GM21515 (cell line): ENCODE results near the gene SLC41A3.
"Not testable (repeated sequence)": the region's sequence is repeated elsewhere in the genome, so short reads cannot be mapped to it uniquely, and the experiment has no call there.

Experiments used
- ATAC-seq: cut with Tn5 transposase; IDR thresholded peaks from one replicate; pipeline ENCODE4 v1.9.1; 2021; ENCODE audit not compliant: unreplicated experiment

The SLC41A3 gene

DNA sequence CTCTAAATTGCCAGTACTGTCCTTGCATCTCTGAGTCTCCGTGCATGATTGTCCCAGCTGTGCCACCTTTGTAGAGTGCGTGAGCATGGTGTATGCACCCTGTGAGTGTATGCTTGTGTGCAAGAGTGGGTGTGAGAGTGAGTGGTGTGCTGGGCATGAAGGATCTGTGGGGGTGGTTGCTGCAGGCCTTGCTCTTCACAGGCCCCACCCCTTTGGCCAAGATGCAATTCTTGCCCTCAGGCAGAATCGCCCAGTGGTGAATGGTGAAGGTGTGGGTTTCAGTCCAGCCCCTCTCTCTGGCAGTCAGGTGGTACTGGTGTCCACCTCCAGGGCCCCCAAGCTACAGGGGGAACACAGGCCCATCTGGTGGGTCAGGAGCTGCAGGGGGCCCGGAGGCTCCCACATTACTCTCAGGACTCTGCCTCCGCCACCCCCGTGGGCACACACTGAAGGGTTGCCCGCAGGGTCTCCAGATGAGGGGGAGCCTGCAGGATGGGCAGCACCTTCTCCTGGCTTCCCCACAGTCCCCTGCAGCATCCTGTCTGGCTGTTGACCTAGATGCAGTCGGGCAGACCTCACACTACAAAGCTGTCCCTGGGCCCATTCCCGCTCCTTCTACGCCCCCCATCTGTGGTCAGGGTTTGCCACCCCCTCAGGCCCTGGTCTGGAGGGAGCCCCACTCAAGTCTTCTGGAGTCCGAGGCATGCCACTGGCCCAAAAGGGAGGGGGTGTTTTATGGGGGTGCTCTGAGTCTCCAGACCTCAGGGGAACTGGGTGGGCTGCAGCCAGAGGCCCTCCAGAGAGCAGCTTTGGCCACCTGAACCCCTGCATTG, 123.3 kb downstream of the SLC41A3 start:
- no peak for ATAC-seq

GRCh38 chr3:125960066-125960424, 123.9 kb downstream of the SLC41A3 start:
- ATAC-seq: no peak

GRCh38 chr3:125959317-125960065, 124.4 kb downstream of the SLC41A3 start:
- no peak for ATAC-seq

DNA sequence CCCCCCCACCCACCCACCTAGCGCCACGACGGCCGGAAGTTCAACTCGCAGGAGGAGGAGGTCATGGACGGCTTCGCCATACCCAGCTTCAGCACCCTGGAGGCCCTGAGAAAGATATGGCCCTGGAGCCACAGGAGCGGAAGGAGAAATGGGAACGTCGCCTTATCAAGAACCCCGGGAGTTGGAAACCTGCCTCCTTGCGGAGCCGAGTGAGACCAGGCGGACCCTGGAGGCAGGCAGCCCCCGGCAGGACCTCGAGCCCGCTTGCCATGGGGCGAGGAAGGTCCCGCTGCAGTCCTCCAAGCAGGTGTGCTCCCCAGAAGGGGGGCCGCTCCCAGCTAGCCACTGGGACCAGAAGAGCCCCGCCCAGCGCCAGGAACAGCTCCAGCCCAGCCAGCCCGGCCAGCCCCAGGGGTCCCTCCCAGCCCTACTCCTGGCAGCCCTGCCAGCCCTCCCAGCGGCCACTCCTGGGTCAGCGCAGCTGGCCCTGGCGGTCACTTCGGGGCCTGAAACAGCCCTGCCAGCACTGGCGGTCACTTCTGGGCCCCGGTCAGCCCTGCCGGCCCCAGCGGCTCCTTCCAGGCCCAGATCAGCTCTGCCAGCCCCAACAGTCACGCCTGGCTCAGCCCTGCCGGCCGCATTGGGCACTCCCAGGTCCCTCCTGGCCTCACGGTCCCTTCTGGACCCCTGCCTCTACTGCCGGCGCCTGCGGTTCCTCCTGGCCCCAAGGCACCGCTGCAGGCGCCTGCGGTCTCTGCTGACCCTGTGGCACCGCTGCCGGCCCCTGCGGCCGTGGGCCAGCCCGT, 125.2 kb downstream of the SLC41A3 start:
- no peak for ATAC-seq

- no peak for ATAC-seq
Measured at GRCh38 chr3:125957674-125958510, 126.0 kb downstream of the SLC41A3 start.

DNA sequence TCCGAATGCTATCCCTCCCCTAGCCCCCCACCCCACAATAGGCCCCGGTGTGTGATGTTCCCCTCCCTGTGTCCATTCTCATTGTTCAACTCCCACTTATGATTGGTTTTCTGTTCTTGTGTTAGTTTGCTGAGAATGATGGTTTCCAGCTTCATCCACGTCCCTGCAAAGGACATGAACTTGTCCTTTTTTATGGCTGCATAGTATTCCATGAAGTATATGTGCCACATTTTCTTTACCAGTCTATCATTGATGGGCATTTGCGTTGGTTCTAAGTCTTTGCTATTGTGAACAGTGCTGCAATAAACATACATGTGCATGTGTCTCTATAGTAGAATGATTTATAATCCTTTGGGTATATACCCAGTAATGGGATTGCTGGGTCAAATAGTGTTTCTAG, 126.9 kb downstream of the SLC41A3 start:
- not testable (repeated sequence) for ATAC-seq
